NB4 (cell line): ENCODE measurements around the gene PDZRN3.

Source experiments
- CTCF ChIP-seq: IDR thresholded peaks from one replicate; pipeline ENCODE4 v1.5.1; 2012; ENCODE audit warnings: low read depth, low read length
- MAX ChIP-seq: IDR thresholded peaks from 2 replicates; pipeline ENCODE4 v1.6.1; 2011; ENCODE audit warnings: low read depth, low read length
- MYC ChIP-seq: IDR thresholded peaks from 2 replicates; pipeline ENCODE4 v1.6.1; 2011; ENCODE audit warnings: low read depth, low read length
- POLR2A ChIP-seq: IDR thresholded peaks from 2 replicates; pipeline ENCODE4 v1.6.1; 2011; ENCODE audit warnings: mild to moderate bottlenecking; ENCODE audit not compliant: insufficient read length; ENCODE audit errors: extremely low read depth

DNA sequence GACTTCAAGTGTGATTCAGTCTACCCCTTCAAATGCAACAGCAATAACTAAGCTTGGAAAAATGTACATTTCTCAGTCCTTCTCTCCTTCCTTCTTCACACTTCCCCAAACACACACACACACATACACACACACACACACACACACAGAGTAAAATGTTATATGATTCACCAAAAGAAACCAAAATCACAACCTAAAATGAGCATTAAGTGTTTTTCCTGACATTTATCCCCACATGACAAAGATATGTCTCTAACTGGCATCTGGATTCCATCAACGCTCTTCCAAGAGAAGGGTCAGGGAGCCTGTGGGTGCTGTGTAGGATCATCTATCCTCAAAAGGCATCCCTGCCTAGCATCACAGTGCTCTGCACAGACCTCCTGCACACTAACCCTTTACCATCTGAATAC lies 21.0 kb downstream of the PDZRN3 start:
- TF ChIP-seq POLR2A = no peak
- no peak for TF ChIP-seq CTCF
- TF ChIP-seq MAX = no peak
- TF ChIP-seq MYC = no peak
